Spleen (tissue), 11 donors: ENCODE results near the gene STKLD1. TPM values are rescaled to one million over a fixed set of nuclear protein-coding genes. Genes with fewer than 3 reads are reported as not detected.

ENCODE experiments used
- DNase-seq: peaks from one replicate; pipeline ENCODE4 v3.0.0-alpha.2; 2020
- H3K27ac ChIP-seq, 8 donors: fragments of 200-600 bp; sonication (generic) in 7 of 8; 1 replicate in 4 of 8; 2 replicates in 4 of 8; pipeline versions ENCODE4 v1.5.0 to v1.8.0; 2016 to 2021; ENCODE audit warnings: inconsistent platforms in 4 of 8, mild to moderate bottlenecking in 4 of 8, moderate library complexity in 1 of 8
- H3K27me3 ChIP-seq, 7 donors: fragments of 200-600 bp; sonication (generic) in 6 of 7; replicated peaks in 1 of 7; 1 replicate in 4 of 7; 2 replicates in 3 of 7; pipeline versions ENCODE4 v1.5.0 to v1.8.0; 2016 to 2021; ENCODE audit warnings: inconsistent platforms in 3 of 7, mild to moderate bottlenecking in 1 of 7
- H3K36me3 ChIP-seq, 6 donors: fragments of 200-600 bp; sonication (generic) in 5 of 6; 1 replicate in 4 of 6; 2 replicates in 2 of 6; pipeline versions ENCODE4 v1.5.0 to v1.8.0; 2016 to 2021; ENCODE audit warnings: inconsistent platforms in 2 of 6
- H3K4me1 ChIP-seq, 6 donors: fragments of 200-600 bp; sonication (generic) in 5 of 6; 1 replicate in 3 of 6; 2 replicates in 3 of 6; pipeline versions ENCODE4 v1.5.0 to v1.8.0; 2016 to 2021; ENCODE audit warnings: inconsistent platforms in 3 of 6
- H3K4me3 ChIP-seq, 8 donors: fragments of 200-600 bp; sonication (generic) in 7 of 8; 1 replicate in 4 of 8; 2 replicates in 4 of 8; pipeline versions ENCODE4 v1.5.0 to v1.8.0; 2016 to 2021; ENCODE audit warnings: inconsistent platforms in 4 of 8, mild to moderate bottlenecking in 4 of 8, moderate library complexity in 2 of 8
- H3K9me3 ChIP-seq, 8 donors: fragments of 200-600 bp; sonication (generic) in 7 of 8; 1 replicate in 4 of 8; 2 replicates in 4 of 8; pipeline versions ENCODE4 v1.5.0 to v1.8.0; 2016 to 2021; ENCODE audit warnings: inconsistent platforms in 4 of 8
- POLR2A ChIP-seq, 3 donors: fragments of 450-650 bp; IDR thresholded peaks; one replicate each; pipeline ENCODE4 v1.5.1; 2017; ENCODE audit warnings: antibody characterized with exemption in 3 of 3, mild to moderate bottlenecking in 1 of 3
- POLR2AphosphoS5 ChIP-seq, 3 donors: sonication (generic); formaldehyde crosslinking; IDR thresholded peaks; one replicate each; pipeline ENCODE4 v1.5.1; 2017; ENCODE audit warnings: antibody characterized with exemption in 3 of 3
- WGBS, 5 donors: extraction: QIAGEN DNeasy Blood & Tissue Kit in 3 of 5; methylation state at CpG; one replicate each; pipeline versions ENCODE4 v1.1.5 to v1.1.7; 2013 to 2018; 5-methylcytosine and 5-hydroxymethylcytosine counted together
- intact Hi-C: fragments of 100-400 bp; cut with DNase I; formaldehyde crosslinking; loops from one replicate; pipeline ENCODE4 v1.15.0; 2023; ENCODE audit warnings: low total_unique reads
- polyA plus RNA-seq, 3 donors: library from polyadenylated mRNA; stranded (reverse); fragments of 200-250 nt; gene quantifications; one replicate each; pipeline ENCODE4 v1.2.1, GENCODE V29; 2013
- total RNA-seq, 7 donors: library from RNA; depleted of rRNA in 3 of 7; stranded (reverse); fragments of >200 nt in 3 of 7; fragmentation: NEBNext Ultra II Directional in 4 of 7; extraction: Animal tissue kit (Norgen Biotek cat#: 25700) in 4 of 7; gene quantifications; one replicate each; pipeline versions ENCODE4 v1.1.0 to v1.2.1, GENCODE V29; 2016 to 2021
- TF ChIP-seq, protein P1 (sequence below), 11 experiments: fragments of 200-600 bp in 7 of 11; fragments of 450-650 bp in 4 of 11; sonication (generic) in 4 of 11; IDR thresholded peaks in 8 of 11; conservative IDR thresholded peaks in 3 of 11; 1 replicate in 7 of 11; 2 replicates in 4 of 11; pipeline versions ENCODE4 v1.4.0 to v1.8.0; 2016 to 2021; ENCODE audit warnings: antibody characterized with exemption in 11 of 11, inconsistent platforms in 4 of 11, mild to moderate bottlenecking in 1 of 11
- donor health status: healthy with polysubstance abuse.
- donor health status: DM: no; HTN: no; CAD: no; lungs with moderate emphysema.
- donor health status: DM: no; HTN: no; CAD: no.
- donor health status: Bipolar disorder and iron deficiency.
- donor health status: healthy.
- donor health status: DM: no; HTN: no; CAD: no.
- donor health status: DM: yes; HTN: yes; CAD: no.

Gene STKLD1
- total and polyA plus RNA-seq, 10 donors: 0.29 to 1.5 (median 0.95) TPM; not detected in 2

DNA sequence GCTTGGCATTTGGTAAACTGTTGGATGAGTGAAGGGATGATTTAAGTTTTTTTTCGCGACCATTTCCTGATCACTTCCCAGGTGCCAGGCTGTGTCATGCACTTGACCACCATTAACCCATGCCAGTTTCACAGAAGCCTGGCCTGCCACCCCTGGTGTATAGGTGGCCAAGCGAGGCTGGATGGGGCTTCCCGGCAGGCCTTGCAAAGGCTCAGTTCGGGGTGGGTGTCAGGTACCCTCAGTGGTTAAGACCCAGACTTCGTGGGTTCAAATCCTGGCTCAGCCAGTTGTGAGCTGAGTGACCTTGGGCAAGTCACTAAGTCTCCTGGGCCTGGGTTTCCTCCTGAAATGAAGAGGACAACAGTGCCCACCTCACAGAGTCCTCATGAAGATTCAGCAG, 30.6 kb upstream of the STKLD1 start:
- peaks cover 6 to 74% (median 64%) of the 10 kb centered on the region in 6 donors for H3K36me3 ChIP-seq
- no peak overlapping the region for H3K27ac ChIP-seq
- TF ChIP-seq POLR2AphosphoS5 (IDR thresholded peaks at IDR 0.05) (no peak), POLR2A (IDR thresholded peaks at IDR 0.05) (no peak)
- TF ChIP-seq, protein P1, sequence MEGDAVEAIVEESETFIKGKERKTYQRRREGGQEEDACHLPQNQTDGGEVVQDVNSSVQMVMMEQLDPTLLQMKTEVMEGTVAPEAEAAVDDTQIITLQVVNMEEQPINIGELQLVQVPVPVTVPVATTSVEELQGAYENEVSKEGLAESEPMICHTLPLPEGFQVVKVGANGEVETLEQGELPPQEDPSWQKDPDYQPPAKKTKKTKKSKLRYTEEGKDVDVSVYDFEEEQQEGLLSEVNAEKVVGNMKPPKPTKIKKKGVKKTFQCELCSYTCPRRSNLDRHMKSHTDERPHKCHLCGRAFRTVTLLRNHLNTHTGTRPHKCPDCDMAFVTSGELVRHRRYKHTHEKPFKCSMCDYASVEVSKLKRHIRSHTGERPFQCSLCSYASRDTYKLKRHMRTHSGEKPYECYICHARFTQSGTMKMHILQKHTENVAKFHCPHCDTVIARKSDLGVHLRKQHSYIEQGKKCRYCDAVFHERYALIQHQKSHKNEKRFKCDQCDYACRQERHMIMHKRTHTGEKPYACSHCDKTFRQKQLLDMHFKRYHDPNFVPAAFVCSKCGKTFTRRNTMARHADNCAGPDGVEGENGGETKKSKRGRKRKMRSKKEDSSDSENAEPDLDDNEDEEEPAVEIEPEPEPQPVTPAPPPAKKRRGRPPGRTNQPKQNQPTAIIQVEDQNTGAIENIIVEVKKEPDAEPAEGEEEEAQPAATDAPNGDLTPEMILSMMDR (IDR thresholded peaks at IDR 0.05 in 8 of 11, conservative IDR thresholded peaks at IDR 0.05 in 3 of 11): no peak
- H3K4me1 ChIP-seq: peaks cover 28 to 82% (median 61%) of the 10 kb centered on the region in 6 donors
- WGBS, 5 donors: 87 to 98% (median 93%) methylated on average over 6 of the region's 6 CpGs
- no peaks in the 10 kb centered on the region for H3K9me3 ChIP-seq
- no peak overlapping the region for H3K4me3 ChIP-seq
- intact Hi-C loops: no loop called here
- no peak for DNase-seq
- no peaks in the 10 kb centered on the region for H3K27me3 ChIP-seq

DNA sequence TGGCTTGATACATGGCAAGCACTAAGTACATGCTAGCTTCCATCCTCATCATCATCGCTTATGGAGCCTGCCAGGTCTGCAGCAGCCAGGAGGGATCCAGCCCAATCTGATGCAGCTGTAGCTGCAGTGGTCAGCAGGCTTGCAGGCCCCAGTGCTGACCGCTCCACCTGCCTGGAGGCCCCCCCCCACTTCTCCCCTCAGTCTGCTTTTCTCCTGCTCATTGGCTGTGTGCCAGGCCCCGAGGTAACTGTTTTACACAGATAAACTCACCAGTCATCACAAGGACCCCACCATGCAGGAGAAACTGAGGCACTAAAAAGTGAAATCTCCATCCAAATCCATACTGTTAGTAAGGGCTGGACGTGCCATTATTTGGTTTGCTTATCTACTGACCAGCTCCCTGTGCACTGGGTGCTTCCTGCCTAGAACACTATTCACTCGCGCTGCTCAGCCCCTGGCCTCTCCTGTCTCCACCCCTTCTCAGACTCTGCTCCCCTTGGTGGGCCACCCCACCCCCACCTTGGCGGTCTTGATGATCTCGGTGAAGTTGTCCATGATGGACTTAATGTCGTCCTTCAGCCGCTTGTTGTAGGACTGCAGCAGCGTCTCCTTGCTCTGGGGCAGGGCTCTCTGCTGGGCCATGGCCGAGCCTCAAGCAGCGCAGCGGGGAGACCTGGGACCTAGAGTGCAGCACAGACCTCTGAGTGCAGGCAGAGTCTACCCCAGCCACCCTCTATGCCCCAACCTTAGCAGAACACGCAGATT, 30.0 kb upstream of the STKLD1 start:
- H3K4me1 ChIP-seq: peaks cover 24 to 82% (median 56%) of the 10 kb centered on the region in 6 donors
- peak overlapping the region in 6 of 8 donors; percentile 66 to 100 (median 88) for H3K4me3 ChIP-seq
- DNase-seq: no peak
- H3K27ac ChIP-seq: peak overlapping the region in 5 of 8 donors; percentile 89 to 94 (median 94)
- H3K36me3 ChIP-seq: peaks cover 6 to 74% (median 68%) of the 10 kb centered on the region in 6 donors
- TF ChIP-seq, protein P1 (IDR thresholded peaks at IDR 0.05 in 8 of 11, conservative IDR thresholded peaks at IDR 0.05 in 3 of 11): no peak
- TF ChIP-seq POLR2A (IDR thresholded peaks at IDR 0.05): no peak
- no peak for TF ChIP-seq POLR2AphosphoS5 (IDR thresholded peaks at IDR 0.05)
- H3K9me3 ChIP-seq: no peaks in the 10 kb centered on the region
- H3K27me3 ChIP-seq: no peaks in the 10 kb centered on the region
- intact Hi-C loops: no loop called here
- WGBS, 5 donors: 79 to 83% (median 81%) methylated on average over 15 of the region's 15 CpGs

DNA sequence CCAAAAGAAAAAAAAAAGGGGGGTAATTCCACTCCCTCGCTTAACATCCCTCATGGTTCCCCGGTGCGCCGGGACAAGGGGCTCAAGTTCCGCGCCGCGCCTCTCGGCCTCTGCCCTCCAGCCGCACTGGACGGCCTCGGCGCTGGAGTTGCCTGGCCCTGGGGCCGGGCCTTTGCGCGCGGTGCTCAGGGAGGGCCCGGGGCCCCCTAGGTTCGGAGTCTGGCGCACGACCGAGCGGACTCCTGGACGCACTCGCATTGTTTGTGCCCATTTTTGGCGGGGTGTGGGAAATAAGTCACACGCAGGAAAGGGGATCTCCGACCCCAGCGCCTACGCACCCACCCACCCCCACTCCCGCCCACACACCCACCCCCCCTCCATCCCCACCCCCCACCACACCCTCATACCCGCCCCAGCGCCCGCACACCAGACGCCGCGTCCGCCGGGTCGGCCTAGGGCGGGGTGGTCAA, 28.6 kb upstream of the STKLD1 start:
- Histone ChIP-seq H3K27ac (peak overlapping the region; percentile 89 to 95 (median 94)), H3K4me1 (peaks cover 20 to 82% (median 43%) of the 10 kb centered on the region in 6 donors), H3K36me3 (peaks cover 7 to 74% (median 68%) of the 10 kb centered on the region in 6 donors), H3K27me3 (no peaks in the 10 kb centered on the region), H3K4me3 (peak overlapping the region; percentile 66 to 100 (median 88)), H3K9me3 (no peaks in the 10 kb centered on the region)
- peak; percentile 88 for DNase-seq
- TF ChIP-seq, protein P1 (IDR thresholded peaks at IDR 0.05 in 8 of 11, conservative IDR thresholded peaks at IDR 0.05 in 3 of 11): no peak
- no peak for TF ChIP-seq POLR2A (IDR thresholded peaks at IDR 0.05)
- TF ChIP-seq POLR2AphosphoS5 (IDR thresholded peaks at IDR 0.05): no peak
- intact Hi-C loops: no loop called here
- 0 to 1% (median 0%) methylated on average over 29 to 41 of the region's 41 CpGs for WGBS, 5 donors
